GM18502 (cell line): Measurements from ENCODE around the gene PAFAH2.

Experiments used
- ATAC-seq: cut with Tn5 transposase; IDR thresholded peaks from one replicate; pipeline ENCODE4 v1.9.1; 2021; ENCODE audit warnings: mild to moderate bottlenecking; ENCODE audit not compliant: unreplicated experiment, poor library complexity

The PAFAH2 gene

DNA sequence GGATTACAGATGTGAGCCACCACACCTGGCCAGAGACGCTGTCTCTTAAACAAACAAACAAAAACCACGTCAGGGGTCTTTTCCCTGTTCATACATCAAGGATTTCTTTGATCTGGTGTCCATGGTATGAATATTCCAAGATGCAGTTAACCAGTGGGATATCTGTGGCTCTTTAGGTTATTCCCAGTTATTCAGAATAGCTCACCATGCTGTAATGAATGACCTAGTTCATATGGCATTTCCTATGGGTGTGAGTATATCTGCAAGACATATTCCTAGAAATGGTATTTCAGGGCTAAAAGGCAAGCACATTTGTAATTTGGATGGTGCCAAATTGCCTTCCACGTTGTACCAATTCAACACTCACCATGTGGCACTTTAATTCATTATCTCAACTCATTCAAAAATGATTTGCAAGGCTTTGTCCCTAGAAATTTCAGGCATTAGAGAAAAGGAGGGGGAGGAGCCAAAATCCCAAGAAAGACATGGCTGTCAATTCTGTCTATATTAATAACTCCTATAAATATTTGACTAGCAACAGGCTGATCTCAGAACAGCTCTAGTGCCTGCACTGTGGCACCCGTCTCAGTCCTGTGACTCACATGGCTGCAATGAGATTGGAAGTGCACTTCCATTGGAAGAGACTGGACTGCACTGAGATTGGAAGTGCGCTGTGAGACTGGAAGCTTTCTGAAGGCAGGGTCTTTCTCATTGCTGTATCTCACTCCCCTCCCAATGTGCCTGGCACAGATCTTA lies 85.6 kb downstream of the PAFAH2 start:
- ATAC-seq, result no peak

DNA sequence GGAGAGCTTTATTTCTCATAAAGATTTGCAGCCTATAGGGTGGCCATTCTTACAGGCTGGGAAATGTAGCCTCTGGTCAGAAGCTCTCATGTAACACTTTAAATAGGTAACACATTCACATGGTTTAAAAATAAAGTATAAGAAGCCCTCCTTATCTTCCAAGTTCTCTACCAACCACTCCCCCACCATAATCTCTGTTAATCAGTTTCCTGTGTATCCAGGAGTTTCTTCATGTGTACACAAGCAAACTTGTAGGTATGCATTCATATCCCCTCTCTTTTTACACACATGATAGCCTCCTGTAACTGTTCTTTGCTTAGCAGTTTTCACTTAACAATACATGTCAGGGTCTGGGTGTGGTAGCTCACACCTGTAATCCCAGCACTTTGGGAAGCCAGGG lies 86.7 kb downstream of the PAFAH2 start:
- ATAC-seq, result no peak
